GM18951 (cell line): ENCODE data around the gene MEAF6.

Source experiments
- POLR2A ChIP-seq: IDR thresholded peaks from 4 replicates; pipeline ENCODE4 v1.6.1; 2011; ENCODE audit warnings: mild to moderate bottlenecking; ENCODE audit not compliant: insufficient read length, insufficient read depth; ENCODE audit errors: extremely low read depth
- in situ Hi-C: fragments of 300-500 bp; cut with MboI; formaldehyde crosslinking; loops from one replicate; pipeline ENCODE4 v1.12.0; 2022; ENCODE audit warnings: low sequenced_read_pairs, mixed read lengths, inconsistent platforms; ENCODE audit not compliant: unreplicated experiment

MEAF6 gene

DNA sequence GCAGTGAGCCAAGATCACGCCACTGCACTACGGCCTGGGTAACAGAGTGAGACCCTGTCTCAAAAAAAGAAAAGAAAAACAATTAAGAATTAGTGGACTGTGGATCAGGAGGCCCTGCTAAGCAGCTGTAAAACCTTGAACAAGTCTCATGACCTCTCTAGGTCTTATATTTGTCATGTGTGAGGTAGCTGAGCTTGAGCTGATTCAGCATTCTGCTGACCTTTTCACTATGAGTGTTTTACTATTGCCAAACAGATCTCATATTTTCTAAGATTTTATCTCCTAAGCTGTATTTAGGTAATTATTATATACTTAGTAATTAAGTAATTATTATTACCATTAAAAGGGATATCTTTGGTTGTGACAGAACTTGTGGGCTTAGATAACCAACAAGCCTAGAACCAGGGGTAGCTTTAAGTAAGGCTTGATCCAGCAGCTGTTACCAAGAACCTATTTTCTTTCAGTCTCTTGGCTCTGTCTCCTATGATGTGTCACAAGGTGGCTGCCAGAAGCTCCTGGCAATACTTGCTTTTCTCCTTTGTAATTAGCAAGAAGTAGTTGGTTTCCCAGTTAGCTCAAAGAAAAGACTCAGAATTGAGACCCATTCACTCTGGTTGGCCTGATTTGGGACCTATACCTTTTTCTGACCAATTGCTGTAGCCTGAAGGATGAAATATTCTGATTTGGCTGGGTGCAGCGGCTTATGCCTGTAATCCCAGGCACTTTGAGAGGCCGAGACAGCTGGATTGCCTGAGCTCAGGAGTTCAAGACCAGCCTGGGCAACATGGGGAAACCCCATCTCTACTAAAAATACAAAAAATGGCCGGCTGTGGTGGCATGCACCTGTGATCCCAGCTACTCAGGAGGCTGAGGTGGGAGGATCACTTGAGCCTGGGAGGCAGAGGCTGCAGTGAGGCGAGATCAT is 48.7 kb downstream of the MEAF6 start:
- TF ChIP-seq POLR2A: no peak
- in situ Hi-C loops: no loop called here

DNA sequence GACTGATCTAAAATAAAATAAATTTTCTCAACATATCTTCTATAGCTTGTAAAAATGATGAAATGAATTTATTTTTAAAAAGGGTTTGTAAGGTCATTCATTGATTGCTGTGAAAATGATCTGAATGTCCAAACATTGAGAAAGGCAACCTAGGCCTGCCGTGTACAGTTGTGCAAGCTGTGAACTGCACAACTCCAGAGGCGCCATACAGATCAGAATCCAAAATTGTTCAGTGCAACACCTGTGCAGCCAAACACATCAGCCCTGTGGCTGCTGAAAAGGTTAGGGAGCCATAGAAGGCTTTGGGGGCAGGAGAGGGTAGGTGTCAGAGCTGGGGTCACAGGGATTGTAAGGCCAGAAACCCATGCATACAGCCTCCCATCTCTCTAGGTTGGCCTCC is 50.1 kb downstream of the MEAF6 start:
- TF ChIP-seq POLR2A: no peak
- in situ Hi-C loops: no loop called here

GRCh38 chr1:37461698-37462436 is 52.7 kb downstream of the MEAF6 start:
- in situ Hi-C loops: no loop called here
- no peak for TF ChIP-seq POLR2A

DNA sequence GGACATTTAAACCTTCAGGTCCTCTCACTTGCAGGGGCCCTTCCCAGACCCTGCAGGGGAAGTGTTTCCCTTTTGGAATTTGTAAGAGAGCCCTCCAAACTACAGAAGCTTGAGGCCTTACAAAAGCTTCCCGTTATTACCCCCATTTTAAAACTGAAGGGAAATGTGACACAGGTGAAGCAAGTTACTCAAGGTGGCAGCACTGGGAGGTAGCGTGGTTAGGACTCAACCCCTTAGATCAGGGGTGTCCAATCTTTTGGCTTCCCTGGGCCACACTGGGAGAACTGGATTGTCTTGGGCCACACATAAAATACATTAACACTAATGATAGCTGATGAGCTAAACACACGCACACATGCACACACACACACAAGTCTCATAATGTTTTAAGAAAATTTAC is 56.0 kb downstream of the MEAF6 start:
- no peak for TF ChIP-seq POLR2A
- in situ Hi-C loops: loop anchor here (10.0 kb wide), 1 partner anchor 216 kb away; no protein-coding TSS in a partner anchor

DNA sequence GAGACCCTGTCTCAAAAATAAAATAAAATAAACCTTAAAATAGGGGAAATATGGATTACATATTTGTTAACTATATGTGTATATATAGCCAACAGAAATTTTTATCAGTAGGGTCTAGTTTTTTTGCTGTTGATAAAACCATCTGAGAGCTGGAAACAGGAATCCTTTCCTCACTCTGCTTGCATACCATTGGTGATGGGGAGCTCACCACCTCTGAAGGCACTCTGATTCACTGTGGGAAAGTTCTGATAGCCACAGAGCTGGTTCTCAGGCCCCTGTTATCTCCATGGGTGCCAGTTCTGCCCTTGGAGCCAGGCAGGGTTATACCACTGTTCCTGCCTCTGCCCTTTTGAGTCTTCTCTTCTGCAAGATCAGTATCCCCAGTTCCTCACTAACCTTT is 58.0 kb downstream of the MEAF6 start:
- in situ Hi-C loops: loop anchor here (10.0 kb wide), 1 partner anchor 218 kb away; no protein-coding TSS in a partner anchor
- no peak for TF ChIP-seq POLR2A

DNA sequence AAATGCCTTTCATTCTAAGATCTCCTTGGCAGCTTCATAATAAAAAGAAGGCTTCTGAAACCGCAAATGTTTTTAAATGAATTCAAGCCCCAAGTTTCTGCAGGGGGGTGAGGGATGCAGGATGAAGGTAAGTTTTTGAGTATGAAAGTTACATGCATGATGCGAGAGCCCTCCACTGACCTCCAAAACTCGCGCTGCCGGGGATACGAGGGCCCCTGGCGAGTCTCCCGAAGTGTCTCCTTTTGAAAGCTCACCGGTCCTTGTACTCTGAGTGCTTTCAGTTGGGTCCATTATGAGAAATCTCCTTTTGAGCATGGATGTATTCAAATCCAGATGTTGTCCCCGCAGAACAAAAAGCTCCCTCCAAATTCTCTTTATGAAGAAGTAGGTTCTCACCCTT is 59.0 kb downstream of the MEAF6 start:
- in situ Hi-C loops: loop anchor here (10.0 kb wide), 1 partner anchor 219 kb away; no protein-coding TSS in a partner anchor
- TF ChIP-seq POLR2A: no peak

- no peak for TF ChIP-seq POLR2A
- in situ Hi-C loops: loop anchor here (10.0 kb wide), 1 partner anchor 221 kb away; no protein-coding TSS in a partner anchor
These were observed 60.9 kb downstream of the MEAF6 start for GRCh38 chr1:37453647-37454046.

GRCh38 chr1:37452416-37452815 is 62.1 kb downstream of the MEAF6 start:
- no peak for TF ChIP-seq POLR2A
- in situ Hi-C loops: loop anchor here (10.0 kb wide), 1 partner anchor 222 kb away; no protein-coding TSS in a partner anchor

- TF ChIP-seq POLR2A: no peak
- in situ Hi-C loops: loop anchor here (10.0 kb wide), 1 partner anchor 225 kb away; no protein-coding TSS in a partner anchor
These were observed 64.6 kb downstream of the MEAF6 start for GRCh38 chr1:37449936-37450335.

- in situ Hi-C loops: no loop called here
These were observed 65.7 kb downstream of the MEAF6 start for GRCh38 chr1:37448691-37449417.

GRCh38 chr1:37448185-37448584 is 66.4 kb downstream of the MEAF6 start:
- TF ChIP-seq POLR2A: no peak
- in situ Hi-C loops: no loop called here

More at GRCh38 chr1:37448691-37449417, 65.7 kb downstream of the MEAF6 start:
- no peak for TF ChIP-seq POLR2A

GRCh38 chr1:37446874-37447273 is 67.7 kb downstream of the MEAF6 start:
- in situ Hi-C loops: no loop called here
- TF ChIP-seq POLR2A: no peak

- in situ Hi-C loops: no loop called here
- no peak for TF ChIP-seq POLR2A
These were observed 71.9 kb downstream of the MEAF6 start for GRCh38 chr1:37442644-37443043.
